NCI-H1436 treated with DMSO at 0.1 percent for 48 hours (cell line): ENCODE results near the gene LTBP3.

ENCODE experiments used
- DNase-seq: peaks from one replicate; lab custom pipeline; 2025; lab: John Stamatoyannopoulos, UW

LTBP3 gene

DNA sequence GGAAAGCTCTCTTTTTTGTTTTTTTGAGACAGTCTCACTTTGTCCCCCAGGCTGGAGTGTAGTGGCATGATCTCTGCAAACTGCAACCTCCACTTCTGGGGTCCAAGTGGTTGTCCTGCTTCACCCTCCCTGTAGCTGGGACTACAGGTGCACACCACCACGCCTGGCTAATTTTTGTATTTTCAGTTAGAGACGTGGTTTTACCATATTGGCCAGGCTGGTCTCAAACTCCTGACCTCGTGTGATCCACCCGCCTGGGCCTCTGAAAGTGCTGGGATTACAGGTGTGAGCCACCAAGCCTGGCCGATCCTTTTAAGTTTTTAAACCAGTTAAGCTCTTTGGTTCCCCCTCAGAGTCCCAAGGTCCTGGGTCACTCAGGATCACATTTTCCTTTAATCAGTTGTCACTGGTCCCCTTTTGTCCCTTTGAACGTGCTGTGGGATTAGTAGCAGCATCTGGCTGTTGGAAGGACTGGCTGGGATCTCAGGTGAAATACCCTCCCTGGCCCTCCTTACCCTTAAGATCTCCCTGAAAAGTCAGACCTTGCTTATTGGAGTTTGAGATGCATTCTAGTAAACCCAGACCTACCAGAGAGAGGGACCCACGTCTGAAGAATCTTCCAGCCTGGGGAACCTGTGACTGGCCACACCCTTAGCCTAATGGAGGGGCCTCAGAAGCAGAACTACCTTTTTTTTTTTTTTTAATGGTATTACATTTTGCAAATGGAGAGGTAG lies 51.2 kb downstream of the LTBP3 start:
- DNase-seq, result no peak

DNA sequence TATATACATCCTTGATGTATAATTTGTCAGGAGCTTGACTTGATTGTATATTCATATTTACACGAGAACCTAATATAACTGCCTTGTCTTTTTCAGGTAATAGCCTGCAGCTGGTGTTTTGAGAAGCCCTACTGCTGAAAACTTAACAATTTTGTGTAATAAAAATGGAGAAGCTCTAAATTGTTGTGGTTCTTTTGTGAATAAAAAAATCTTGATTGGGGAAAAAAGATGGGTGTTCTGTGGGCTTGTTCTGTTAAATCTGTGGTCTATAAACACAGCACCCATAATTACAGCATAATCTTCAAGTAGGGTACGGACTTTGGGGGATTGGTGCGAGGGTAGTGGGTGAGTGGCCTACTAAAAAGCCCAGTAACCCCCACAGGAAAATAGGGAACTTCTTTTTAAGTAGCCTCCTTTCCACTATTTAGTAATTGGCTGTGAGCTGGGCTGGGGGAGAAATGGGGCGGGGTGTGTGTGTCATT lies 51.8 kb downstream of the LTBP3 start:
- no peak for DNase-seq

DNA sequence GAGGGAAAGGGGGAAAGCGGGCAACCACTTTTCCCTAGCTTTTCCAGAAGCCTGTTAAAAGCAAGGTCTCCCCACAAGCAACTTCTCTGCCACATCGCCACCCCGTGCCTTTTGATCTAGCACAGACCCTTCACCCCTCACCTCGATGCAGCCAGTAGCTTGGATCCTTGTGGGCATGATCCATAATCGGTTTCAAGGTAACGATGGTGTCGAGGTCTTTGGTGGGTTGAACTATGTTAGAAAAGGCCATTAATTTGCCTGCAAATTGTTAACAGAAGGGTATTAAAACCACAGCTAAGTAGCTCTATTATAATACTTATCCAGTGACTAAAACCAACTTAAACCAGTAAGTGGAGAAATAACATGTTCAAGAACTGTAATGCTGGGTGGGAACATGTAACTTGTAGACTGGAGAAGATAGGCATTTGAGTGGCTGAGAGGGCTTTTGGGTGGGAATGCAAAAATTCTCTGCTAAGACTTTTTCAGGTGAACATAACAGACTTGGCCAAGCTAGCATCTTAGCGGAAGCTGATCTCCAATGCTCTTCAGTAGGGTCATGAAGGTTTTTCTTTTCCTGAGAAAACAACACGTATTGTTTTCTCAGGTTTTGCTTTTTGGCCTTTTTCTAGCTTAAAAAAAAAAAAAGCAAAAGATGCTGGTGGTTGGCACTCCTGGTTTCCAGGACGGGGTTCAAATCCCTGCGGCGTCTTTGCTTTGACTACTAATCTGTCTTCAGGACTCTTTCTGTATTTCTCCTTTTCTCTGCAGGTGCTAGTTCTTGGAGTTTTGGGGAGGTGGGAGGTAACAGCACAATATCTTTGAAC lies 52.5 kb downstream of the LTBP3 start:
- no peak for DNase-seq

DNA sequence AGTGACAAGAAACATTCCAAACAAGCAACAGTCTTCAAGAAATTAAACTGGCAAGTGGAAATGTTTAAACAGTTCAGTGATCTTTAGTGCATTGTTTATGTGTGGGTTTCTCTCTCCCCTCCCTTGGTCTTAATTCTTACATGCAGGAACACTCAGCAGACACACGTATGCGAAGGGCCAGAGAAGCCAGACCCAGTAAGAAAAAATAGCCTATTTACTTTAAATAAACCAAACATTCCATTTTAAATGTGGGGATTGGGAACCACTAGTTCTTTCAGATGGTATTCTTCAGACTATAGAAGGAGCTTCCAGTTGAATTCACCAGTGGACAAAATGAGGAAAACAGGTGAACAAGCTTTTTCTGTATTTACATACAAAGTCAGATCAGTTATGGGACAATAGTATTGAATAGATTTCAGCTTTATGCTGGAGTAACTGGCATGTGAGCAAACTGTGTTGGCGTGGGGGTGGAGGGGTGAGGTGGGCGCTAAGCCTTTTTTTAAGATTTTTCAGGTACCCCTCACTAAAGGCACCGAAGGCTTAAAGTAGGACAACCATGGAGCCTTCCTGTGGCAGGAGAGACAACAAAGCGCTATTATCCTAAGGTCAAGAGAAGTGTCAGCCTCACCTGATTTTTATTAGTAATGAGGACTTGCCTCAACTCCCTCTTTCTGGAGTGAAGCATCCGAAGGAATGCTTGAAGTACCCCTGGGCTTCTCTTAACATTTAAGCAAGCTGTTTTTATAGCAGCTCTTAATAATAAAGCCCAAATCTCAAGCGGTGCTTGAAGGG lies 53.3 kb downstream of the LTBP3 start:
- no peak for DNase-seq

DNA sequence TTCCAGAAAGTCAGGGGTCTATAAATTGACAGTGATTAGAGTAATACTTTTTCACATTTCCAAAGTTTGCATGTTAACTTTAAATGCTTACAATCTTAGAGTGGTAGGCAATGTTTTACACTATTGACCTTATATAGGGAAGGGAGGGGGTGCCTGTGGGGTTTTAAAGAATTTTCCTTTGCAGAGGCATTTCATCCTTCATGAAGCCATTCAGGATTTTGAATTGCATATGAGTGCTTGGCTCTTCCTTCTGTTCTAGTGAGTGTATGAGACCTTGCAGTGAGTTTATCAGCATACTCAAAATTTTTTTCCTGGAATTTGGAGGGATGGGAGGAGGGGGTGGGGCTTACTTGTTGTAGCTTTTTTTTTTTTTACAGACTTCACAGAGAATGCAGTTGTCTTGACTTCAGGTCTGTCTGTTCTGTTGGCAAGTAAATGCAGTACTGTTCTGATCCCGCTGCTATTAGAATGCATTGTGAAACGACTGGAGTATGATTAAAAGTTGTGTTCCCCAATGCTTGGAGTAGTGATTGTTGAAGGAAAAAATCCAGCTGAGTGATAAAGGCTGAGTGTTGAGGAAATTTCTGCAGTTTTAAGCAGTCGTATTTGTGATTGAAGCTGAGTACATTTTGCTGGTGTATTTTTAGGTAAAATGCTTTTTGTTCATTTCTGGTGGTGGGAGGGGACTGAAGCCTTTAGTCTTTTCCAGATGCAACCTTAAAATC lies 54.0 kb downstream of the LTBP3 start:
- no peak for DNase-seq

DNA sequence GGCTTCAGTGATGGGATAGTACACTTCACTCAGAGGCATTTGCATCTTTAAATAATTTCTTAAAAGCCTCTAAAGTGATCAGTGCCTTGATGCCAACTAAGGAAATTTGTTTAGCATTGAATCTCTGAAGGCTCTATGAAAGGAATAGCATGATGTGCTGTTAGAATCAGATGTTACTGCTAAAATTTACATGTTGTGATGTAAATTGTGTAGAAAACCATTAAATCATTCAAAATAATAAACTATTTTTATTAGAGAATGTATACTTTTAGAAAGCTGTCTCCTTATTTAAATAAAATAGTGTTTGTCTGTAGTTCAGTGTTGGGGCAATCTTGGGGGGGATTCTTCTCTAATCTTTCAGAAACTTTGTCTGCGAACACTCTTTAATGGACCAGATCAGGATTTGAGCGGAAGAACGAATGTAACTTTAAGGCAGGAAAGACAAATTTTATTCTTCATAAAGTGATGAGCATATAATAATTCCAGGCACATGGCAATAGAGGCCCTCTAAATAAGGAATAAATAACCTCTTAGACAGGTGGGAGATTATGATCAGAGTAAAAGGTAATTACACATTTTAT lies 54.7 kb downstream of the LTBP3 start:
- no peak for DNase-seq

DNA sequence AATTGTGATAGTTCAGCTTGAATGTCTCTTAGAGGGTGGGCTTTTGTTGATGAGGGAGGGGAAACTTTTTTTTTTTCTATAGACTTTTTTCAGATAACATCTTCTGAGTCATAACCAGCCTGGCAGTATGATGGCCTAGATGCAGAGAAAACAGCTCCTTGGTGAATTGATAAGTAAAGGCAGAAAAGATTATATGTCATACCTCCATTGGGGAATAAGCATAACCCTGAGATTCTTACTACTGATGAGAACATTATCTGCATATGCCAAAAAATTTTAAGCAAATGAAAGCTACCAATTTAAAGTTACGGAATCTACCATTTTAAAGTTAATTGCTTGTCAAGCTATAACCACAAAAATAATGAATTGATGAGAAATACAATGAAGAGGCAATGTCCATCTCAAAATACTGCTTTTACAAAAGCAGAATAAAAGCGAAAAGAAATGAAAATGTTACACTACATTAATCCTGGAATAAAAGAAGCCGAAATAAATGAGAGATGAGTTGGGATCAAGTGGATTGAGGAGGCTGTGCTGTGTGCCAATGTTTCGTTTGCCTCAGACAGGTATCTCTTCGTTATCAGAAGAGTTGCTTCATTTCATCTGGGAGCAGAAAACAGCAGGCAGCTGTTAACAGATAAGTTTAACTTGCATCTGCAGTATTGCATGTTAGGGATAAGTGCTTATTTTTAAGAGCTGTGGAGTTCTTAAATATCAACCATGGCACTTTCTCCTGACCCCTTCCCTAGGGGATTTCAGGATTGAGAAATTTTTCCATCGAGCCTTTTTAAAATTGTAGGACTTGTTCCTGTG lies 55.4 kb downstream of the LTBP3 start:
- no peak for DNase-seq

DNA sequence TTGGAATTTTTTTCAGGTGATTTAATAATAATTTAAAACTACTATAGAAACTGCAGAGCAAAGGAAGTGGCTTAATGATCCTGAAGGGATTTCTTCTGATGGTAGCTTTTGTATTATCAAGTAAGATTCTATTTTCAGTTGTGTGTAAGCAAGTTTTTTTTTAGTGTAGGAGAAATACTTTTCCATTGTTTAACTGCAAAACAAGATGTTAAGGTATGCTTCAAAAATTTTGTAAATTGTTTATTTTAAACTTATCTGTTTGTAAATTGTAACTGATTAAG lies 55.9 kb downstream of the LTBP3 start:
- DNase-seq, result no peak

DNA sequence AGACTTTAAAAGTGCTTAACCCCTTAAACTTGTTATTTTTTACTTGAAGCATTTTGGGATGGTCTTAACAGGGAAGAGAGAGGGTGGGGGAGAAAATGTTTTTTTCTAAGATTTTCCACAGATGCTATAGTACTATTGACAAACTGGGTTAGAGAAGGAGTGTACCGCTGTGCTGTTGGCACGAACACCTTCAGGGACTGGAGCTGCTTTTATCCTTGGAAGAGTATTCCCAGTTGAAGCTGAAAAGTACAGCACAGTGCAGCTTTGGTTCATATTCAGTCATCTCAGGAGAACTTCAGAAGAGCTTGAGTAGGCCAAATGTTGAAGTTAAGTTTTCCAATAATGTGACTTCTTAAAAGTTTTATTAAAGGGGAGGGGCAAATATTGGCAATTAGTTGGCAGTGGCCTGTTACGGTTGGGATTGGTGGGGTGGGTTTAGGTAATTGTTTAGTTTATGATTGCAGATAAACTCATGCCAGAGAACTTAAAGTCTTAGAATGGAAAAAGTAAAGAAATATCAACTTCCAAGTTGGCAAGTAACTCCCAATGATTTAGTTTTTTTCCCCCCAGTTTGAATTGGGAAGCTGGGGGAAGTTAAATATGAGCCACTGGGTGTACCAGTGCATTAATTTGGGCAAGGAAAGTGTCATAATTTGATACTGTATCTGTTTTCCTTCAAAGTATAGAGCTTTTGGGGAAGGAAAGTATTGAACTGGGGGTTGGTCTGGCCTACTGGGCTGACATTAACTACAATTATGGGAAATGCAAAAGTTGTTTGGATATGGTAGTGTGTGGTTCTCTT lies 56.5 kb downstream of the LTBP3 start:
- DNase-seq, result no peak

DNA sequence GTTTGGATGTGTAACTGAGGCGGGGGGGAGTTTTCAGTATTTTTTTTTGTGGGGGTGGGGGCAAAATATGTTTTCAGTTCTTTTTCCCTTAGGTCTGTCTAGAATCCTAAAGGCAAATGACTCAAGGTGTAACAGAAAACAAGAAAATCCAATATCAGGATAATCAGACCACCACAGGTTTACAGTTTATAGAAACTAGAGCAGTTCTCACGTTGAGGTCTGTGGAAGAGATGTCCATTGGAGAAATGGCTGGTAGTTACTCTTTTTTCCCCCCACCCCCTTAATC lies 57.0 kb downstream of the LTBP3 start:
- no peak for DNase-seq

DNA sequence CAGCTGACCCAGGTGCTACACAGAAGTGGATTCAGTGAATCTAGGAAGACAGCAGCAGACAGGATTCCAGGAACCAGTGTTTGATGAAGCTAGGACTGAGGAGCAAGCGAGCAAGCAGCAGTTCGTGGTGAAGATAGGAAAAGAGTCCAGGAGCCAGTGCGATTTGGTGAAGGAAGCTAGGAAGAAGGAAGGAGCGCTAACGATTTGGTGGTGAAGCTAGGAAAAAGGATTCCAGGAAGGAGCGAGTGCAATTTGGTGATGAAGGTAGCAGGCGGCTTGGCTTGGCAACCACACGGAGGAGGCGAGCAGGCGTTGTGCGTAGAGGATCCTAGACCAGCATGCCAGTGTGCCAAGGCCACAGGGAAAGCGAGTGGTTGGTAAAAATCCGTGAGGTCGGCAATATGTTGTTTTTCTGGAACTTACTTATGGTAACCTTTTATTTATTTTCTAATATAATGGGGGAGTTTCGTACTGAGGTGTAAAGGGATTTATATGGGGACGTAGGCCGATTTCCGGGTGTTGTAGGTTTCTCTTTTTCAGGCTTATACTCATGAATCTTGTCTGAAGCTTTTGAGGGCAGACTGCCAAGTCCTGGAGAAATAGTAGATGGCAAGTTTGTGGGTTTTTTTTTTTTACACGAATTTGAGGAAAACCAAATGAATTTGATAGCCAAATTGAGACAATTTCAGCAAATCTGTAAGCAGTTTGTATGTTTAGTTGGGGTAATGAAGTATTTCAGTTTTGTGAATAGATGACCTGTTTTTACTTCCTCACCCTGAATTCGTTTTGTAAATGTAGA lies 57.6 kb downstream of the LTBP3 start:
- DNase-seq, result no peak

DNA sequence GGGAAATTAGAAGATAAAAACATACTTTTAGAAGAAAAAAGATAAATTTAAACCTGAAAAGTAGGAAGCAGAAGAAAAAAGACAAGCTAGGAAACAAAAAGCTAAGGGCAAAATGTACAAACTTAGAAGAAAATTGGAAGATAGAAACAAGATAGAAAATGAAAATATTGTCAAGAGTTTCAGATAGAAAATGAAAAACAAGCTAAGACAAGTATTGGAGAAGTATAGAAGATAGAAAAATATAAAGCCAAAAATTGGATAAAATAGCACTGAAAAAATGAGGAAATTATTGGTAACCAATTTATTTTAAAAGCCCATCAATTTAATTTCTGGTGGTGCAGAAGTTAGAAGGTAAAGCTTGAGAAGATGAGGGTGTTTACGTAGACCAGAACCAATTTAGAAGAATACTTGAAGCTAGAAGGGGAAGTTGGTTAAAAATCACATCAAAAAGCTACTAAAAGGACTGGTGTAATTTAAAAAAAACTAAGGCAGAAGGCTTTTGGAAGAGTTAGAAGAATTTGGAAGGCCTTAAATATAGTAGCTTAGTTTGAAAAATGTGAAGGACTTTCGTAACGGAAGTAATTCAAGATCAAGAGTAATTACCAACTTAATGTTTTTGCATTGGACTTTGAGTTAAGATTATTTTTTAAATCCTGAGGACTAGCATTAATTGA lies 58.3 kb downstream of the LTBP3 start:
- DNase-seq, result no peak

DNA sequence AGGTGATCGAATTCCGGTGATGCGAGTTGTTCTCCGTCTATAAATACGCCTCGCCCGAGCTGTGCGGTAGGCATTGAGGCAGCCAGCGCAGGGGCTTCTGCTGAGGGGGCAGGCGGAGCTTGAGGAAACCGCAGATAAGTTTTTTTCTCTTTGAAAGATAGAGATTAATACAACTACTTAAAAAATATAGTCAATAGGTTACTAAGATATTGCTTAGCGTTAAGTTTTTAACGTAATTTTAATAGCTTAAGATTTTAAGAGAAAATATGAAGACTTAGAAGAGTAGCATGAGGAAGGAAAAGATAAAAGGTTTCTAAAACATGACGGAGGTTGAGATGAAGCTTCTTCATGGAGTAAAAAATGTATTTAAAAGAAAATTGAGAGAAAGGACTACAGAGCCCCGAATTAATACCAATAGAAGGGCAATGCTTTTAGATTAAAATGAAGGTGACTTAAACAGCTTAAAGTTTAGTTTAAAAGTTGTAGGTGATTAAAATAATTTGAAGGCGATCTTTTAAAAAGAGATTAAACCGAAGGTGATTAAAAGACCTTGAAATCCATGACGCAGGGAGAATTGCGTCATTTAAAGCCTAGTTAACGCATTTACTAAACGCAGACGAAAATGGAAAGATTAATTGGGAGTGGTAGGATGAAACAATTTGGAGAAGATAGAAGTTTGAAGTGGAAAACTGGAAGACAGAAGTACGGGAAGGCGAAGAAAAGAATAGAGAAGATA lies 59.0 kb downstream of the LTBP3 start, which contains the start of gene MALAT1:
Gene MALAT1 (plus strand): TSS at position 69 of the 736 bp plus-strand sequence.
- DNase-seq, result peak; percentile 77

DNA sequence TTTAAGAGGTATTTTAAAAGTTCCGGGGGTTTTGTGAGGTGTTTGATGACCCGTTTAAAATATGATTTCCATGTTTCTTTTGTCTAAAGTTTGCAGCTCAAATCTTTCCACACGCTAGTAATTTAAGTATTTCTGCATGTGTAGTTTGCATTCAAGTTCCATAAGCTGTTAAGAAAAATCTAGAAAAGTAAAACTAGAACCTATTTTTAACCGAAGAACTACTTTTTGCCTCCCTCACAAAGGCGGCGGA lies 59.5 kb downstream of the LTBP3 start:
- no peak for DNase-seq

DNA sequence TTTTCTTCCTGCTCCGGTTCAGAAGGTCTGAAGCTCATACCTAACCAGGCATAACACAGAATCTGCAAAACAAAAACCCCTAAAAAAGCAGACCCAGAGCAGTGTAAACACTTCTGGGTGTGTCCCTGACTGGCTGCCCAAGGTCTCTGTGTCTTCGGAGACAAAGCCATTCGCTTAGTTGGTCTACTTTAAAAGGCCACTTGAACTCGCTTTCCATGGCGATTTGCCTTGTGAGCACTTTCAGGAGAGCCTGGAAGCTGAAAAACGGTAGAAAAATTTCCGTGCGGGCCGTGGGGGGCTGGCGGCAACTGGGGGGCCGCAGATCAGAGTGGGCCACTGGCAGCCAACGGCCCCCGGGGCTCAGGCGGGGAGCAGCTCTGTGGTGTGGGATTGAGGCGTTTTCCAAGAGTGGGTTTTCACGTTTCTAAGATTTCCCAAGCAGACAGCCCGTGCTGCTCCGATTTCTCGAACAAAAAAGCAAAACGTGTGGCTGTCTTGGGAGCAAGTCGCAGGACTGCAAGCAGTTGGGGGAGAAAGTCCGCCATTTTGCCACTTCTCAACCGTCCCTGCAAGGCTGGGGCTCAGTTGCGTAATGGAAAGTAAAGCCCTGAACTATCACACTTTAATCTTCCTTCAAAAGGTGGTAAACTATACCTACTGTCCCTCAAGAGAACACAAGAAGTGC lies 60.0 kb downstream of the LTBP3 start:
- no peak for DNase-seq

DNA sequence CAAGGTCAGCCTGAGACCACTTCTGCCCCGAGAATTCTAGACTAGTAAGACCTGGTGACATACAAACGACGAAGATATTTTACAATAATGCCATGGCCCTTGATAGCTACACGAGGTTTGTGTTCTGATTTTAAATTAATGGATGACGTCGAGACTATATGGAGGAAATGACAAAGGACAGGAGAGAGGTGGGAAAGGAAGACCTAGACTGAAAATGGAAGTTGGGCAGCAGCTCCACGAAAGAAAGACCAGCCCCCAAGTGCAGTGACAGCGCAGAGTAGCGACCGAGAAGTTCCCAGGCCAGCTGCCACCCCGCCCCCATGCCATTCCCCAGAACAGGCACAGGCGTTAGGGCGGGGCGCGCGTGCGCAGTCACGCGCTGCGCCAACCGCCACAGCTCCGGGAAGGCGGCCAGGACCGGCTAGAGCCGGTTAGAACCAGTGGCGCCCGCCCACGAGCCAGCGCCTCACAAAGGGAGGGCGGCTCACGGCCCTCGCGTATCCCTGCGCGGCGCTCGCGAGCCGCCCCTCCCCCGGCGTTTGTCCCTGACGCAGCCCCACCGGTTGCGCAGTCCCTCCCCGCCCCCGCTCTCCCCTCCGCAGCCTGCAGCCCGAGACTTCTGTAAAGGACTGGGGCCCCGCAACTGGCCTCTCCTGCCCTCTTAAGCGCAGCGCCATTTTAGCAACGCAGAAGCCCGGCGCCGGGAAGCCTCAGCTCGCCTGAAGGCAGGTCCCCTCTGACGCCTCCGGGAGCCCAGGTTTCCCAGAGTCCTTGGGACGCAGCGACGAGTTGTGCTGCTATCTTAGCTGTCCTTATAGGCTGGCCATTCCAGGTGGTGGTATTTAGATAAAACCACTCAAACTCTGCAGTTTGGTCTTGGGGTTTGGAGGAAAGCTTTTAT lies 60.8 kb downstream of the LTBP3 start:
- peak; percentile 95 for DNase-seq
